HEK293T (cell line): ENCODE results near the gene ERC2.

ENCODE experiments used
- CTCF ChIA-PET: fragments of 350-600 bp; formaldehyde crosslinking; extraction: SDS; loops from one replicate; lab custom pipeline; 2021; ENCODE audit warnings: antibody characterized with exemption, inconsistent platforms; lab: Yijun Ruan, JAX
- POLR2A ChIA-PET: fragments of 350-600 bp; formaldehyde crosslinking; extraction: SDS; loops from one replicate; lab custom pipeline; 2020; ENCODE audit warnings: antibody characterized with exemption, inconsistent platforms; lab: Yijun Ruan, JAX
- DNase-seq: peaks from one replicate; pipeline ENCODE4 v3.0.0; 2012; ENCODE audit warnings: mixed read lengths; ENCODE audit errors: extremely low spot score
- ARNT ChIP-seq: fragments of 450-650 bp; IDR thresholded peaks from 2 replicates; pipeline ENCODE4 v1.6.1; 2017; ENCODE audit warnings: mild to moderate bottlenecking
- BHLHE40 ChIP-seq: fragments of 450-650 bp; IDR thresholded peaks from 2 replicates; pipeline ENCODE4 v1.6.1; 2016; ENCODE audit warnings: mild to moderate bottlenecking, moderate library complexity, borderline replicate concordance
- CTBP1 ChIP-seq: fragments of 450-650 bp; IDR thresholded peaks from 2 replicates; pipeline ENCODE4 v1.6.1; 2016; ENCODE audit warnings: borderline replicate concordance
- ELF4 ChIP-seq: fragments of 450-650 bp; IDR thresholded peaks from 2 replicates; pipeline ENCODE4 v1.6.1; 2017; ENCODE audit warnings: antibody characterized with exemption
- FOXA1 ChIP-seq: fragments of 450-650 bp; IDR thresholded peaks from 2 replicates; pipeline ENCODE4 v1.6.1; 2016; ENCODE audit warnings: mild to moderate bottlenecking
- FOXK2 ChIP-seq: fragments of 450-650 bp; IDR thresholded peaks from 2 replicates; pipeline ENCODE4 v1.6.1; 2016; ENCODE audit warnings: mild to moderate bottlenecking
- FOXM1 ChIP-seq: fragments of 450-650 bp; IDR thresholded peaks from 2 replicates; pipeline ENCODE4 v1.6.1; 2017; ENCODE audit warnings: mild to moderate bottlenecking, borderline replicate concordance
- HDGF ChIP-seq: fragments of 450-650 bp; IDR thresholded peaks from 2 replicates; pipeline ENCODE4 v1.6.1; 2017; ENCODE audit warnings: antibody characterized with exemption, borderline replicate concordance
- L3MBTL2 ChIP-seq: fragments of 450-650 bp; conservative IDR thresholded peaks from 2 replicates; pipeline ENCODE4 v1.6.1; 2016; ENCODE audit warnings: mild to moderate bottlenecking
- LEF1 ChIP-seq: fragments of 450-650 bp; IDR thresholded peaks from 2 replicates; pipeline ENCODE4 v1.6.1; 2017; ENCODE audit warnings: mild to moderate bottlenecking, borderline replicate concordance
- NFRKB ChIP-seq: fragments of 450-650 bp; IDR thresholded peaks from 2 replicates; pipeline ENCODE4 v1.6.1; 2016; ENCODE audit warnings: mild to moderate bottlenecking, moderate library complexity
- SP1 ChIP-seq: fragments of 450-650 bp; IDR thresholded peaks from 2 replicates; pipeline ENCODE4 v1.6.1; 2017
- SUZ12 ChIP-seq: fragments of 450-650 bp; IDR thresholded peaks from 2 replicates; pipeline ENCODE4 v1.6.1; 2016; ENCODE audit warnings: mild to moderate bottlenecking
- TARDBP ChIP-seq: fragments of 450-650 bp; IDR thresholded peaks from 2 replicates; pipeline ENCODE4 v1.6.1; 2016
- ZNF384 ChIP-seq: fragments of 450-650 bp; IDR thresholded peaks from 2 replicates; pipeline ENCODE4 v1.6.1; 2016
- TF ChIP-seq, protein P1 (sequence below): fragments of 450-650 bp; IDR thresholded peaks from 2 replicates; pipeline ENCODE4 v1.6.1; 2016

The ERC2 gene

DNA sequence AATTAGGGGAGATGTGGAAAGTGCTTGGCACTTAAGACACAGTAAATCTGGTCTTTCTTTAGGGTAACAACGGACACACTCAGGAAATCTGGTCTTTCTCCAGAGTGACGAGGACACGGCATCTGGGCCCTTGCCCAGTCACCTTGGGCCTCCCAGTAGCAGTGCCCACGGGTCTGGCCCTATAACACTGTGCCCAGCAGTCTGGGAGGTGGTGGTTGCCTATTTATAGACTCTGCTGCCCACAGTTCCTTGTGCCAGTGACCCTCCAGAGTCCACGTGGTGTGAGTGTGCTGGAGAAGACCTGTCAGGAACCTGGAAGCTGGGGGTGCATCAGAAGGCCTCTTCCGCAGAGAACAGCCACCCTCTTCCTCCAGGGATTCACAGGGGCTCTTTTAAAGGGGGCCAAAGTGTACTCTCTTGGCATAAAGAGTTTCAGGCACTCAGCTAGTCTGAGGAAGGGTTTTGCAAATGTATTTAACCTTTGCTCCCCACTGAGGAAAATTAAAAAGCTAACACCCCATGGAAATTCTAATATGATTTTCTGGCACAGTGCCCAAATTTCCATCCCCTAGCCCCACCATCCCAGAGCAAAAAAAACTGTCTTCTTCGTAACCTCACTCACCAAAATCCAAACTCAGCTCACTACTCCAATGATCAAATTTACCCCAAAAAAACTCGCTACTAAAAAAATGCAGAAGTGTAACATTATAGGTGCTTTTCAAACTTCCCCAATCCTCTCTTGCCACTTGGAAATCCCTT is 996.6 kb downstream of the ERC2 start:
- CTCF ChIA-PET, result no interaction called here
- POLR2A ChIA-PET, result no interaction called here
- TF ChIP-seq ZNF384 (no peak), FOXK2 (no peak), LEF1 (no peak), ELF4 (no peak), FOXA1 (no peak), SUZ12 (no peak), NFRKB (no peak), BHLHE40 (no peak), L3MBTL2 (no peak), CTBP1 (no peak), ARNT (no peak), TARDBP (no peak), HDGF (no peak), SP1 (no peak), FOXM1 (no peak)
- TF ChIP-seq, protein P1, sequence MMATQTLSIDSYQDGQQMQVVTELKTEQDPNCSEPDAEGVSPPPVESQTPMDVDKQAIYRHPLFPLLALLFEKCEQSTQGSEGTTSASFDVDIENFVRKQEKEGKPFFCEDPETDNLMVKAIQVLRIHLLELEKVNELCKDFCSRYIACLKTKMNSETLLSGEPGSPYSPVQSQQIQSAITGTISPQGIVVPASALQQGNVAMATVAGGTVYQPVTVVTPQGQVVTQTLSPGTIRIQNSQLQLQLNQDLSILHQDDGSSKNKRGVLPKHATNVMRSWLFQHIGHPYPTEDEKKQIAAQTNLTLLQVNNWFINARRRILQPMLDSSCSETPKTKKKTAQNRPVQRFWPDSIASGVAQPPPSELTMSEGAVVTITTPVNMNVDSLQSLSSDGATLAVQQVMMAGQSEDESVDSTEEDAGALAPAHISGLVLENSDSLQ, result no peak
- no peak for DNase-seq

DNA sequence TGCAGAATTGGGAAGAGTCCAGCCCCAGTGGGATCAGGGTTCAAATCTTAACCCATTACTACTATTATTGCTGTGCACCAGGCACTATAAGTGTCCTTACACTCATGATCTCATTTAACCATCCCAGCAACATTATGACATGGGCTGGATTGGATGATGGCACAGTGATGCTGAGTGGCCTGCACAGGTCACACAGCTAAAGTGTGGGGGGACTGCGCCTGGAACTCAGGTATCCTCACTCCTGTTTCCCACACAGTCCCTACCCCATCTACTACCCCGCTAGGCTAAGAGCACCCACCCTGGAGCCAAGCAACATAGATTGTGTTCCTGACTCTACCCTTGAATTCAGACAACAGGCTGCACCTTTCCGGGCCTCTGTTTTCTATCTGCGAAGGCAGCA is 997.2 kb downstream of the ERC2 start:
- no peak for DNase-seq
- TF ChIP-seq L3MBTL2 (no peak), FOXA1 (no peak), SUZ12 (no peak), TARDBP (no peak), ARNT (no peak), NFRKB (no peak), FOXK2 (no peak), LEF1 (no peak)
- CTCF ChIA-PET, result no interaction called here
- POLR2A ChIA-PET, result no interaction called here

DNA sequence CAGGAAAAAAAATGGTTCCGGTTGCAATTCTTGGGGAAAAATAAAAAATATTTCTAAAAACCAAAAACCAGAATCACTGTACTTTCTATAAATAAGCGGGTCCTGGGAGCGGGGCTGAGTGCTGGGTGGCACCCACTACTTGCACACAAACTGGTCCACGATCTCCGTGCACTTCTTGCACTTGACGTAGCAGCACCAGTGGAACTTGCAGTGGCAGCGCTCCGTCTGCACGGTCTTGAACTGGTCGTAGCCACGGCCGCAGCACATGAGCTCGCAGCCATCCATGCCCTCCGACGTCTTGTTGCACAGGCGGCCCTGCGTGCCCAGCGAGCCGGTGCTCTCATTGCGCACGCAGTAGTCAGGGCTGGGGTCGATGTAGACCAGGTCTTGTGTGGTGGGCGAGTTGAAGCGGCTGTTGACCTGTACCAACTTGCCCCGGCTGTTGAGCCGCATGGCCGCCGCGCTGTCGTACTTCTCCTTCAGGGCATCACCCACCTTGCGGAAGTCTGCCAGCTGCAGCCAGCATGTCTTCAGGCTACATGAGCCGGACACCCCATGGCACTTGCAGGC is 998.2 kb downstream of the ERC2 start:
- TF ChIP-seq ZNF384 (no peak), L3MBTL2 (no peak), SP1 (no peak), NFRKB (no peak), ARNT (no peak)
- CTCF ChIA-PET, result no interaction called here
- POLR2A ChIA-PET, result no interaction called here
- DNase-seq, result no peak

DNA sequence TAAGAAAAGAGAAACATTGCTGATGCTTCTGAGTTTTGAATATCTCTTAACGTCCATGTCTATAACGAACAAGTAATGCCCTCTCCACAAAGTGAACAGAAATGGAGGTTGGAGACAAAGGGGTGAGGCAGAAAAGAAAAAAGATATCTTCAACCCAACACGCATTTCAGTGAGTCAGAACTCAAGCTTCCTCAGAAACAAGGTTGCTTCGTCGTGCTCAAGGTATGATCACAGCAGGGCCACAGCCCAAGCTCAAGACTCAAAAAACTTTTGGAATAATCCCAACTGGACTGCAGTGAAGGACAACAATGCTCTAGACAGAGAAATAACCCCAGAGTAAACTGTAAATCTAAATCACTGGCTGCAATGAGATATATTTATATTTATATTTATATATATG is 1000.0 kb downstream of the ERC2 start:
- no peak for DNase-seq
- POLR2A ChIA-PET, result no interaction called here
- TF ChIP-seq BHLHE40 (no peak), SP1 (no peak), FOXA1 (no peak), ELF4 (no peak), ZNF384 (no peak), FOXK2 (no peak), CTBP1 (no peak), HDGF (no peak), L3MBTL2 (no peak), LEF1 (no peak)
- CTCF ChIA-PET, result interaction anchor here (0.7 kb wide), 1 partner anchor 8 kb away, joined by 4 read pairs; no protein-coding TSS in a partner anchor

DNA sequence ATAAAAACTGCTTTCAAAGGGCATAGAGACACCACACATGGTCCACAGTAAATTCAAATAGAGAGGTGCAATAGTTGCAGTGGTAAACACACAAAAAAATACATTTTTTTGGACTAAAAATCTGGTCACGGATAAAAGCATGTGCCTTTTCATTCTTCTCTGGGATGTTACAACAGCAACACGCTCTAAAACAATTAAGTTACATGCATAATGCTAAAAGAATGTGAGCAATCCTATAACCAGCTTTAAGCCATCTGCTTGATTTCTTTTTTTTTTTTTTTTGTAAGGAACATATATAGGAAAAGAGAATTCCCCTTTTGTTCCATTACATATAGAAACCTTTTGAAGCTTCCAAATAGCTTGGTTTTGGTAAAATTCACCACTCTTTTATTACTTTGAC is 1001.2 kb downstream of the ERC2 start:
- POLR2A ChIA-PET, result no interaction called here
- DNase-seq, result no peak
- TF ChIP-seq L3MBTL2 (no peak), BHLHE40 (no peak), NFRKB (no peak), FOXK2 (no peak), ELF4 (no peak), ARNT (no peak), HDGF (no peak)
- CTCF ChIA-PET, result no interaction called here

DNA sequence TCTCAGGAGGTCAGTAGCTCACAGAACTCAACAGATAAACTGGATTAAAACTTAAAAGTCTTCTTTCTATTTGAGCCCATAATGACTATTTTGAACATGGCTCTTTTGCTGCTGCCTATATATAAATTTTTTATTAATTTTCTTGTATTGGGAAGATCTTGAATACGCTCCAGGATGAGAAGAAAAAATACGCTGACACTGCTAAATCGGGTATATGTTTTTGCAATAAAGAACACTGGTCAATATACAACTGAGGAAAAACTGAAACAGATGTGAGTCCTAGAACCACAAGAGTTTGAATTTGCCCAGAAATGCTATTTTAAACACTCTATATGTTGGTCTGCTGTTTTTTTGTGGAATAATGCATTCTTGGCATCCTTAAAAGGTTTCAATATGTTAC is 1001.7 kb downstream of the ERC2 start:
- no peak for DNase-seq
- ChIA-PET POLR2A (no interaction called here), CTCF (no interaction called here)
- no peak for TF ChIP-seq SUZ12
- TF ChIP-seq ELF4, result no peak
- no peak for TF ChIP-seq TARDBP
- TF ChIP-seq ZNF384, result no peak
- TF ChIP-seq L3MBTL2, result no peak
- no peak for TF ChIP-seq CTBP1
- TF ChIP-seq NFRKB, result no peak
- TF ChIP-seq FOXA1, result no peak
- no peak for TF ChIP-seq HDGF

DNA sequence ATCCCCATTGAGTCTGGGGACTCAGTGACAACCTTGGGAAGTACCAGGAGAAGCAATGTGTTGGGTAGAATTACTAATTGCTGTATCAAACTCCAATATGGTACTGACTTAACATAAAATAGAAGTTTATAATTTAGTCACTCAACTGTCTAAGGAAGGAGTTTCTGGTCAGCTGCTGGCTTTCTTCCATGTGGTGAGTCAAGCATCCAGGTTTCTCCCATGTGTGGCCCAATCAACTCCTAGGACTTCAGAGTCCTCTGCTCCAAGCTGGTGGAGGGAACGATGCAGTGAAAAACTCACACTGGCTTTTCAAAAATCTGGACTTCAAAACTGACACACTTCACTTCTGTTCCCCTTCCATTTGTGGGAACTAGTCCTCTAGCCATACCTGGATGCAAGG is 1006.4 kb downstream of the ERC2 start:
- no peak for TF ChIP-seq FOXM1
- TF ChIP-seq ARNT, result no peak
- TF ChIP-seq LEF1, result no peak
- TF ChIP-seq ELF4, result no peak
- TF ChIP-seq BHLHE40, result no peak
- TF ChIP-seq SP1, result no peak
- TF ChIP-seq HDGF, result no peak
- TF ChIP-seq CTBP1, result no peak
- TF ChIP-seq TARDBP, result no peak
- TF ChIP-seq, protein P1, result no peak
- ChIA-PET CTCF (interaction anchor here (0.7 kb wide), 1 partner anchor 336 kb away, joined by 4 read pairs; no protein-coding TSS in a partner anchor), POLR2A (no interaction called here)
- DNase-seq, result no peak
